Skin of body (tissue), 2 donors: ENCODE results near the gene VSTM4. TPM values are rescaled to one million over a fixed set of nuclear protein-coding genes. Genes with fewer than 3 reads are reported as not detected.

Experiments
- DNase-seq: peaks from one replicate; lab custom pipeline; 2025; lab: John Stamatoyannopoulos, UW
- total RNA-seq: library from RNA; depleted of rRNA; stranded (reverse); fragments of >200 nt; gene quantifications from one replicate; pipeline ENCODE4 v1.2.3, GENCODE V29; 2014

VSTM4 gene
- total RNA-seq, 1 donor from 2014 or later: 40.5 TPM

DNA sequence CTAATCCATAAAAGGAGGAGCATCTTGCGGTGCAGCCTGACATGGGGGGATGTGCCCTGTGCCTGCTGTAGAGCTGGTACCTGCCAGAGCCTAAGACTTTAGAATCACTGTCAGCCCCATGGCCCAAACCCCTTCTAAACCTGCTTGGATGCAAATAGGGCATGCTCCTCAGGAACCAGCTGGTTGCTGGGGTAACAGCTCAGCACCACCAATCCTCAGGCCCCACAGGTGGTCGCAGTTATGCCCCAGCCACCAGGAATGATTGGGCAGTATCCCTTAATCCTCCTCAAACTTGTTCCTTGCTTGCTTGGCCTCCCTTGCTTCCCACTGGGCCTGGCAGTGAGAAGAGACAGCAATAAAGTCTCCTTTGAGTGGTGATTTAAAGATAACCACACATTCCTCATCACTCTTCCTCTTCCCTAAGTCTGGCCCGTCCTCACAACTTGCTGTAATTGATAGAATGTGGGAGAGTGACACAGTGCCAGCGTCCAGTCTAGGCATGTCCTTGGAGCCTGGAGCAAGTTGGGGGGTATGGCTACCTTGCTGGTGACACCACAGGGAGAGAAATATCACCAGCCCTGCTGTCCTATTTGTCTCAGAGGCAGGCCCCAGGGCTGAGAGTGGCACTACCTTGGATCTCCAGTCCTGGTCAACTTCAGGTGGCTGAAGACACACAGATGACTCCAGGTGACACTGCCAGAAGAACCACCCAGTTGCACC lies 43.0 kb downstream of the VSTM4 start:
- no peak for DNase-seq

DNA sequence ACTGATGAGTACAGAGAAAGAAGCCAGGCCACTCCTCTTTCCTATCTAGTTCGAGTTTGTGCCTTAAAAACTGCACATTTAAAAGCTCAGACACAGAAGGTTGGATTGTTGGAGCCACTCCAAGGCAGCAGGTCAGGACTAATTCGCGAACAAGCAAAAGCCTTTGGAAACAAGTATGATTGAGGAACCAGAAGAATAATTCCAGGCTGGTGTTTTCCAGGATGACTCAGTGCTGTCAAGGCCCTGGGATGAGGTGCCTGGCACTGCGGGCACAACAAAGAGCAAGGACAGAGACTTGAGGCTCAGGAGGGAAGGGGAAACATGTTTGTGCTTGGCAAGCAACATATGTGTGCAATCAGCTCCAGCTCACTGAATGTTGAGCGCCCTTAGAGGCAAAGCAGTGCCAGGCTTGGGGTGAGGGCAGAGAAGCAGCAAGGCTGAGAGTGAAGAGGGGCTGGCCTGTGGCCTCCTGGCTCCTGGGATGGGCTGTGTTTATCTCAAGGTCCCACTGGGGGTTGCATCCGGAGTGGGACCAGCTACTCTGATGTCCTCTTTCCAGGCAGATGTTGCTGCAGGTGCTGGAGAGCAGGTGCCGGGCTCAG lies 44.1 kb downstream of the VSTM4 start:
- no peak for DNase-seq

DNA sequence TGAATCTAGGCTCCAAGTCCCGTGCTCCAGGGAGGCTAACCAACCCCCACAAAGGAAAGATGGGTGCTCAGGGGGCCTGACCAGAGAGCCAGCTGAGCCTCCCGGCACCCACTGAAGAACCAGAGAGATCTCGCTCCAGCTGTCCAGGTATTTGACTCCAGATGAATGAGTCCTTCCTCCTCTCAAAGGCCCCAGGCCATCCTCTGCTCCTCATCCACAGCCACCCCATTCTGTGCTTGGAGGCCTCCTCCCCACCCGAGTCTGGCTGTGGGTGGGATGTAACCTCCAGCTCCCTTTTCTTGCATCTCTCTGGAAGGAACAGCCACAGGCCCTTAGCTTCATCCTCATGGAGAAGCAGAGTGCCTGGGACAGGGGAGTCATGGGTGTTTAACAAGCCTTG lies 44.6 kb downstream of the VSTM4 start:
- DNase-seq: no peak

DNA sequence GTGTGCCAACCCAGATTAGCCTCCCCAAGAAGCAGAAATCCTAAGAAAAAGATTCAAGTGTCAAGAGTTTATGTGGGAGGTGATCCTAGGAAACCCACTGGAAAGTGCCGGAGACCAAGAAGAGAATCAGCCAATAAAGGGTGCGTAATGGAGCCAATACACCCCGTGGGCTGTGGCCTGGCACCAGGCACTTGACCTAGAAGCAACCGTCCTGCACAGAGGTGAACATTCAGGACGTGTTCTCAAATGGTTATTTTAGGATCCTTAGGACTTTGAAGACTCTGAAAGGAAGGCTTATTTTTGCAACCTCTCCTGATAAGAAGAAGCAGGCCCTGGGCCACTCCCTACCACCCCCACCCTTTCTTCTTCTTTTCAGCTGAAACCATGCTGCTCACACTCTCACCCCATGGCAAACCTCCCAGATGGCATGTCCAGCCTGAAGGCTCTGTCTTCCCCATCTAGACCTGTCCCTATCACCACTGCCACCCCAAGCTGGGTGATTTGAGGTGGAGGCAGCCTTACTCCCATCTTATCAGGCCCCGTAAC lies 46.6 kb downstream of the VSTM4 start:
- DNase-seq: no peak

DNA sequence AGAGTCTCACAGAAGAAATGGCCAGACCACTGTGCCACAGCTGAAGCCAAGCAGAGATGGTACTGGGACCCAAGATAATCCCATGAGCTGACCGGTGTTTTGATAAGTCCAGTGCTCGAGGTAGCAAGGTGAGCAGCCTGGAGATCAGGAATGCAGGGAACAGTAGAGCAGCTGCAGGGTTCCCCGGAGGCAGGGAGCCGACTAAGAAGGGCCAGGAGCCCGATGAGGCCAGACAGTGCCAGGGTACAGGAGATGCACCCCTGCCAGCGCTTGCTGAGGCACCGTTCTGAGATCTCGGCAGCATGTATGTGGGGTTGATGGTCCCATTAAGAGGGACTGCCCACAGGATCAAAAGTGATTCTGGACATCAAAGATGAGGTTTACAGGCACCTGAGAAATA lies 47.1 kb downstream of the VSTM4 start:
- no peak for DNase-seq

DNA sequence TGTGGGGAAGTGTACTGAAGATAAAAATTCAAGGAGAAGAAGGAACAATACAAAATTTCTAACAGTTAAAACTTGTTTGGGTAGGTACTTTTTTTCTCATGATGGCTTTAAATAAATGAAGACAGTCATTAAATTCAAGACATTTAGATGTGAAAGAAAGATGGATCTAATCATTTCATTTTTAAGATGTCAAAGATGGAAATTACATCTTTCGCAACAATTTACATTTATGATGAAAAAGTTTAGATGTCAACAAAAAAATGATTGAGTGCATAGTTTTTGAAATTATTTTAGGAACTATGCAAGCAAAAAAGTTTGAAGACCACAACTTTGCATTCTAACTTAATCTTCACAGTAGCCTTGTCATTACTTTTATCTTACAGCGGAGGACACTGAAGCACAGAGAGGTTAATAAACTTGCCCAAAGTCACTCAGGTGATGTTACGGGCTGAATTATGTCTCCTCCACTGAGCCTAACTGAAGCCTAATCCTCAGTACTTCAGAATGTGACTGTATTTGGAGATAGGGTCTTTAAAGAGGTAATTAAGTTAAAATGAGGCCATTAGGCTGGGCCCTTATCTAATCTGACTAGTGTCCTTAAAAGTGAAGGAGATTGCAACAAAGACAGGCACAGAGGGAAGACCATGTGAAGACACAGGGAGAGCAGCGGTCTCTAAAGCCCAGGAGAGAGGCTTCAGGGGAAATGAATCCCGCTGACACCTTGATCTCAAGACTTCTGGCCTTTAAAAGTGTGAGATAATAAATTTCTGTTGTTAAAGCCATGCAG lies 48.2 kb downstream of the VSTM4 start:
- no peak for DNase-seq

DNA sequence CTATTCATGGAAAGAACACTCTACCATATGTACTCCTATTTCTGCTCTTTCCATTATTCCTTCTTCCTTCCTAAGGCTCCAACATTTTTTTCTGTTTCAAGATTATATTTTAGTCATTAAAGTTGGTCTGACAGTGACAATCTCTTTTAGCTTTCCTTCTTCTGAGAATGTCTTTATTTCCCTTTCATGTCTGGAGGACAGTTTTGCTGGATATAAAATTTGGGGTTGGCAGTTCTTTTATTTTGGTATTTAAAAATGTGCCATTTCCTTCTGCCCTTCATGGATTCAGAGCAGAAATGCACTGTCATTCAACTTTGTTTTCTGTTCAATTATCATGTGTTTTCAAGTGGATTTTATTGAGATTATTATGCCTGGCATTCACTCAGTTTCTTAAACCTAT lies 53.1 kb downstream of the VSTM4 start:
- no peak for DNase-seq

DNA sequence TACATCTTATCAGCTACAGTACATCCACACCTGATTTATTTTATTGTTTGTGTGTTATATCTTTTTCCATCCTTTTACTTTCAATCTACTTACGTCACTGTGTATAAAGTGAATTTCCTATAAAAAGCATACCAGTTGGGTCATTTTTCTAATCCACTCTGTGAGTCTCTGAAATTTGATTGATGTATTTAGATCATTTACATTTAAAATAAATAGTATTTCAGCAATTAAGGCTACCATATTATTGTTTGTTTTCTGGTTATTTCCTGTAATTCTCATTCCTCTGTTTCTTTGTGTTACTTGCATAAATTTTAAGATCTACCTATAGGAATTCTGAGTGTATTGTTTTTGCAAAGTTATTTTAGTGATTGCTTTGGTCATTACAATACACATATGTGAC lies 53.7 kb downstream of the VSTM4 start:
- no peak for DNase-seq

DNA sequence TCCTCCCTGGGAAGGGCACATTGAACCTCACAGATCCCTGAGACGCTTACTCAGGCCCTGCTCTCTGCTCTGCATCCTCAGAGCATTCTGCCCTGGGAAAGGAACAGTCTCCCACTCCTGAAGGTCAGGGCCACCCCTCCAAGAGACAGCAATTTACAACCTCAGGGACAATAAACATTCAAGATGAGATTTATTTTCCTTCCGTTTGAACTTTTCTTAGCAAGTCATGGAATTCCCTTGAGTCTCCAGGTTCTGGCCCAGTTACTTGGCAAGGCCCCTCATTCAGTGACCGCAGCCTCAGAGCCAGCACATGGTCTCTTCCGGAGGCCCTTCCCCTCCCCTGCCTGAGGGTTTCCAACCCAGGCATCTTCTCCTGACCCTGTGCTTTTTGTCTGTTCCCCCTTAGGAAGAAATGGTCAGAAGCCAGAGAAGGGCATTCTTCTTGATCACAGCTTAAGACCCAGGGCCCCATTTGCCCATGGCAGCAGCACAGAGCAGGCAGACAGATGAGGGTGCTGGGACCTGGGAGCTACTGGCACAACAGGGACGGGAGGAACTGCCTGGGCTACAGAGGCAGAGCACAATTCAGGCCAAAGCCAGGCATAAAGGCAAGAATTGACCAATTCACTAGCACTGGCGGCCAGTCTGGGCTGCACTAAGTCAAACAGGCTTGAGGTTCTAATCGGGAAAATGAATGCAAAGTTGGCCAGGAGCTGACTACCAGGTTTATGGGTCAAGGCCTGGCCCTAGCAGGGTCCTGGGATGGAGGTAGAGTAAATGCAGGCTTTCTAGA lies 56.7 kb downstream of the VSTM4 start:
- DNase-seq: peak; percentile 34

DNA sequence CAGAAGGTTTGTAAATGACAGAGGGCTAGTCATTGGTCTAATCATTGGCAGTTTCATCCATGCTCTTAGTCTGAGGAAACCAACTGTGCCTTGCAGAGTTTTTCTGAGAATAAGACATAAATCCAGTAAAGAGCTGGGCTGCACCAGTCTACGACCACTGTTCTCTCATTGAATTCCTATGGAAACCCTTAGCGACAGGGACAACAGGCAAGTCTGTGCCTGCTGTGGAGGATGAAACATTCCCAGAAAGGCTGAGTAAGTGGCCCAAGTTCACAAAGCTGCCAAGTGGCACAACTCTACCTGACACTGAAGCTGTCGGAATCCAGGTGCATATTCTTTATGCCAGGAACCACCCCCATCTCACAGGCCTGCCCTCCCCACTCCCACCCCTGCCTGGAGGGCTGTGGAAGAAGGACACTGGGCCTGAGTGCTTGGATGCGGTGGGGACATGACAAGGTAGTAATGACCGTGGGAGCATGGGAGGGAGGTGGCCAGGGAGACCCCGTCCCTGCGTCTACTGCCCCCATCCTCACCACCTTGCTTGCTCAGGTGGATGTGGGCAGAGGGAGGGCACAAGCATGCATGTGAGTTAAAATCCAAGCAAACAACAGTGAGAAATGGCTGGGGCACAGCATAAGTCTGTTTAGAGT lies 58.0 kb downstream of the VSTM4 start:
- no peak for DNase-seq

DNA sequence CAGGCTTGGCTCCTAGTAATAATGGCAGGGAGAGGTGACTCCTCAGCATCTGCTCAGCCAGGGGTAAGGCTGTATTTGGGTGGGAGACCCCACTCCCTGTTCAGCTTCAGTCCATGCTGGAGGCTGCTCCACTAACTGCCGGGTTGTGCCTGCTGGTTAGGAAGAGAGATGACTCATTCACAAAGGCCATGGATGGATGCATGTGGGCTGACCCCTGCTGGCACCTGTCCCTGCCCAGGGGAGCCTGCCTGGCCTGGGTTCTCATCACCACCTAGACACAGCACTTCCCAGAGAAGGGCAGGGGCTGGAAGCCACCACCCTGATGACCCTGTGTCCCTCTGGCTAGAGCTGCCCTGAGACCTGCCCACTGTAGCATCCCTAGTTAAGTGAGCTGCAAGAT lies 59.0 kb downstream of the VSTM4 start:
- no peak for DNase-seq

DNA sequence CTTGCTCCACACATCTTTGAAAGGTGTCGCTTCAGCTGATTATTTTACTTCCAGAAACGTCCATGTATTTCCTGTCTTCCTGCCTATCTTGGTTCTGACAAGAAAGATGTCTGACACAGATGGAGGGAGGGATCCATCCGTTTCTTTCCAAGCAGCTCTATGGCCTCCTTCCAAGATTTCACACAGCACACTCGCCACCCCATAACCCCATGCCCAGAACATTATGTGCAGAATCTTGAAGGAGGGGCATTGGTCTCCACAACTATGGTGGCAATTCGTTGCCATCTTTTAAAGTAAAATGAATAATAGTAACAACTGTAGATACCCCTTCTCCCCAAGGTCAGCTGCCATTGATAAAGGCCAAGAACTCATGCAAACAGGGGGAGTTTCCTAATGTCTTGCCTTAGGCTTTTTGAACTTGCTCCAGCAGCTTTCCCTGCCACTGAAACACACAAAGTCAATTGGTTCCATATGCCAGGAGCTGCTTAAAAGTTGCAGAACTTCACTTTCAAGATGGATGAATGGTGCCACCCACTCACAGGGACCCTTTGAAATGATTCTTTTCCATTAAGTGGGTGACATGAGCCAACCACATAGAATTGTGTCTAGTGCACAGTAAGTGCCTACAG lies 60.0 kb downstream of the VSTM4 start:
- DNase-seq: peak; percentile 27

DNA sequence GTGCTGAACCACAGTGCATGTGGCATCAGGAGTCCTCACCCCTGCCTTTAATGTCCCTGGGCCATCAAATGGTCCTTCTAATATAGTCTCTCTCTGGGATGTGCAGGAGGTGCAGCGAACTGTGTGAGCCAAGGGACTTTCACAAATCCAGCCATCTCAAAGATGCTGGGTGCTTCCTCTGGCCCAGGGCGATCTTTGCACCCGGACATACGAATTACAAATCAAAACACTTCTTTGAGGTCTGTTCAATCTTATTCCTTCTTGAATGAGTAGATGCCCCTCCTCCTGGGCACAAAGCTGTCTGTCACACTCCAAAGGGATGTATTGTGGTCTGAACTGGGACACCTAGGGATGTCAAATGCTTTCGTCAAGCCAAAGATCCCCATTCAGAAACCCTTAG lies 60.6 kb downstream of the VSTM4 start:
- DNase-seq: no peak

DNA sequence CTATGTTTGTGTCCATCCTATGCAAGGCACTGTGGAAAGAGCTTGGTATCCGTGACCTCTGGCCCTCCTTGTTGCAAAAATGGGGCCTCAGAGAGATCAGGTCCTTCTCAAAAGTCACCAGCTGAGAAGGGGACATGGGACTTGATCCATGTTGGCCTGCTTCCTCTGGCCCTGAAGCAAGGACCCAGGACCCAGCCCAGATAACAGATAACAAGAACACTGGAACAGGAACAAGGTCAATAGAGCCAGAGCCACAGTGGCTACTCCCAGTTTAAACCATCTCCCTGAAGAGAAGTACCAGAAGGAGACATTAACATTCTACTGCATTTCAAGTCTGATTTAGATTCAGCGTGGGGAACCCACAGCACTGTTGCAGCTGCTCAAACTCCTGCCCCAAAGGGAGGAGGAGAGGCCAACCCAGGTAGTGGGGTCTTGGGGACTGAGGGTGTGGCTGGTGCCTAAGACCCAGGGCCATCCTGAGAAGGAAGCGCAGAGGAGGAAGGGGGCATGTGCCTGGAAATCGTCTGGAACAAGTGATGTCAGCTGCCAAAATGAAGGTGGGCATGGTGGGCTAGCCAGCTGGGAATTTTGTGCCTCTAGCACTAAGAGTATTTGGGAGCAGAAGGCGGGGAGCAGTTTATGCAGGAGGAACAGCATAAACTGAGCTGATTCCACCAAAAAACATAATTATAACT lies 61.2 kb downstream of the VSTM4 start:
- no peak for DNase-seq

DNA sequence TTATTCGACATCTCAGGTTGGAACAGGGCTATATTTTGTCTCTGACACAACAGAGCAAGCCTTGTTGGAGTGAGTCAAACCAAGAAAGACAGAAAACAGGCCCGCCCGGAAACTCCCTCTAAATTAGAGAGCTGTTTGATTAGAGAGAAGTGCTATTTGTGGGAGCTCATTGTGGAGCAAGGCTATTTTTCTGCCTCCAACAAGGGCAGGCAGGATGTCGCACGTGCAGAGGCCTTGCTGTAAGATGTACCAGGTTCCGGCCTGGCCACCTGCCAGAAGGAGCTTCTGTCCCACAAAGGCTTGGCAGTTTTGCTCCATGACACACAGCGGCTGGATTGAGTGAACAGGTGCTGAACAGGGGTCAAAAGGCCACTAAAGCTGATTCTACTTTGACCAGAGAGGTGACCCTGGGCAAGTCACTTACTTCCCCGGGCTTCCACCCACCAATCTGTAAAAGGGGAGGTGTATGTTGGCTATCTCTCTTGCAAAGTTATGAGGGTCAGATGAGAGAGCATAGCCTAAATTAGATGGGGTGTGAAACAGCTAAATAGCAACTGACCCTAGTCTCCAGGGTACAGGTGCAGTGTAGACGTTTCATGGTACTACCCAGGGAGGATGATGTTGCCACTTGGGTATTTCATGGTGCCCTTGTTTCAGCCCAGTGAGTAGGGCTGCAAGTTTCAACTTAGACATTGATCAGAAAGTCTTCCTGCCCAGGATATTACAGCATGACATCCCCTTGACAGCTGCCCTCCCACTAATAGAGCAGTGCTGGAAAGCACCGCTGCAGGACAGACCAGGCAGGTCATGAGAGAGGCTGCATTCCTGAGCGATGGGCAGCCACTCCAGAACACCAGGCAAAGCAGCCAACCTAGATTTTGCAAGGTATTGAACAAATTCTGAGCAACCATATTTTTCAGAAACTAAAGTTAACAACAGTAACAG lies 62.0 kb downstream of the VSTM4 start:
- no peak for DNase-seq

DNA sequence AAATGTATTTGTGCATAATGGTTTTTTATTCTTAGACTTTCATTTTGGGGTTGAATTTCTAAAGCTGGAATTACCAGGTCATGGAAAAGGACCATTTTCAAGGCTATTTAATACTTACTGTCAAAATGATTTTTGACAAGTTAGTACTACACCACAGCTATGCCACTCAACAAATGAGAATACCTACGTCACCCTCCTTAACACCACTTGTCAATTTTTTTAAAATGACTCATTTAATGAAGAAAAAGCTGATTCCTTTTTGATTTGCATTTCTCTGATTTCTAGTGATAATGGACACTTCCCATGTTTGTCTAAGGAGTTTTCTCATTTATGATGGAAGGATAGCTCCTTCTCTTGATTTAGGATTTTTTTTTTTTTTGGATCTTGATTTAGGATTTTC lies 63.3 kb downstream of the VSTM4 start:
- DNase-seq: no peak

DNA sequence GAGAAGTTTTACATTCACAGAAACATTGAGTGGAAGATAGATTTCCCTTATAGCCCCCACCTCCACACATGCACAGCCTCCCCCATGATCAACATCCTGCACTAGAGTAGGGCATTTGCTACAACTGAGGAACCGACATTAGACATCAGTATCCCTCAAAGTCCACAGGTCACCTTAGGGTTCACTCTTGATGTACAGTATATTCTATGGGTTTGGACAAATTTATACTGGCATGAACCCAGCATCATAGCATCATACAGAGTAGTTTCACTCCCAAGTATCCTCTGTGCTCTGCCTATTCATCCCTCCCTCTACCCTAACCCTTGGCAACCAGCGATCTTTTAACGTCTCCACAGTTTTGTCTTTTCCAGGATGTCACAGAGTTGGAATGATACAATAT lies 64.4 kb downstream of the VSTM4 start:
- DNase-seq: peak; percentile 48

DNA sequence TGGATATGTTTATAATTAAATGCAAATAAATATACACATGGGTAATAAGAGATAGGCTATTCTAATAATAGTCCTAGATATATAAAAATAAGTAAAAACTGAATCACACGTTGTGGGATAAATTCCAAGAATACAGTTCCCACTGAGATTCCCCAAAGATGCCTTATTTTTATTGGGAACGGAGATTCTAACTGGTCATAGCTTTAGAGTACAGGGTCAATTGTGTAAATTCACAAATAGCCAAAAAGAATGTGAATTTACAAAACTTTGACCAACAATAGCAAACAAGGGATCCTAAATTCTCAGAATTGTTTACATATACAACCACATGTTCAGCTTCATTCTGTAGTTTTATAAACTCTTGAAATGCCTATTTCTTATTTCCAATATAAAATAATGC lies 65.0 kb downstream of the VSTM4 start:
- no peak for DNase-seq

DNA sequence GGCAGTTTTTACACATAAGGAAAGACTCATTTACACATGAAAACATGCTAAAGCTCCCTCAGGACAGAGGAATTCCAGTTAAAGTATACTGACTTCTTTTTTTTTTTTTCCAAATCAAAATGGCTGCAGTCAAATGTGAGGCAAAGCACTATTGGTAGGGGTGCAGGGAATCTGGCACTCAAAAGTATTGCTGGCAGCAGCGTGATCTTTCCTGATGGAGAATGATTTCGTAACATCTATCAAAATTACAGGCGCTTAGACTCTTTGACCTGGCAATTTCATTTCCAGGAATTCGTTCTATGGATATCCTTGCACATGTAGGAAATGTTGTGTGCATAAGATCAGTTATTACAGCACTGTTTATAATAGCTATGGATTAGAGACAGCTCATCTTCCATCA lies 65.7 kb downstream of the VSTM4 start:
- peak; percentile 54 for DNase-seq
